ENCODE data around the gene DAP. TPM values are rescaled to one million over a fixed set of nuclear protein-coding genes. Genes with fewer than 3 reads are reported as not detected.

Gene DAP
- total and polyA plus RNA-seq, 2 of the 4 experiments (the other 2 are of a cell fraction), result 49.6 to 189 TPM

- dilution Hi-C loops (cut with HindIII; ENCODE audit: low sequenced_read_pairs, unreplicated experiment) (no loop called here), intact Hi-C loops (cut with micrococcal nuclease) (no loop called here), in situ Hi-C loops (cut with MboI; ENCODE audit: low sequenced_read_pairs) (no loop called here)
- POLR2A ChIA-PET (ENCODE audit: unreplicated experiment), result no interaction called here
- Histone ChIP-seq H4K91ac (ENCODE audit: insufficient read depth, low read depth, low read length) (no peak overlapping the region), H3K23ac (ENCODE audit: low read depth, low read length) (no peak overlapping the region), H3K14ac (replicated peaks; ENCODE audit: low read depth, low read length) (no peak overlapping the region), H3K79me1 (ENCODE audit: low read depth in 1 of 2, low read length in 2 of 2) (peaks cover 0 to 15% of the 10 kb centered on the region in 2 experiments; a peak in 2 of 4 replicates), H3K9me1 (ENCODE audit: insufficient read depth, low read length) (peaks cover 10% of the 10 kb centered on the region), H3K18ac (ENCODE audit: low read depth, low read length) (no peak overlapping the region), H3K27ac (ENCODE audit: insufficient read depth, low read length) (no peak overlapping the region), H3K56ac (ENCODE audit: extremely low read depth, insufficient read depth, low read length) (no peak overlapping the region), H2AK5ac (ENCODE audit: low read depth, low read length) (no peak overlapping the region), H2AFZ (replicated peaks; ENCODE audit: low read length, poor library complexity) (no peak overlapping the region), H3K4me2 (ENCODE audit: low read depth, low read length) (no peak overlapping the region), H2BK120ac (ENCODE audit: low read depth, low read length) (no peak overlapping the region), H4K8ac (ENCODE audit: low read depth in 2 of 2, low read length in 2 of 2) (no peak overlapping the region), H3K9ac (ENCODE audit: low read depth, low read length) (no peak overlapping the region), H3K9me3 (ENCODE audit: control insufficient read depth, insufficient read depth, low read length) (no peaks in the 10 kb centered on the region; the same call in 1 of the 2 replicates), H3K36me3 (ENCODE audit: control insufficient read depth, insufficient read depth, low read length) (peaks cover 49% of the 10 kb centered on the region; the same call in 1 of the 2 replicates), H3K4me1 (ENCODE audit: control insufficient read depth, insufficient read depth, low read length) (peaks cover 2% of the 10 kb centered on the region; the same call in 1 of the 2 replicates), H3K4me3 (ENCODE audit: insufficient read depth, low read depth, low read length) (no peak overlapping the region), H4K20me1 (ENCODE audit: insufficient read depth, low read length) (peaks cover 28% of the 10 kb centered on the region), H2BK5ac (ENCODE audit: low read depth, low read length, poor library complexity, severe bottlenecking) (no peak overlapping the region), H2AK9ac (replicated peaks; ENCODE audit: low read depth, low read length, poor library complexity) (no peak overlapping the region), H3K4ac (ENCODE audit: low read depth, low read length) (no peak overlapping the region), H4K5ac (ENCODE audit: low read depth, low read length) (no peak overlapping the region), H2BK15ac (ENCODE audit: low read depth, low read length) (no peak overlapping the region), H2BK20ac (ENCODE audit: low read depth, low read length) (no peak overlapping the region), H3K27me3 (ENCODE audit: control insufficient read depth, insufficient read depth, low read length) (no peaks in the 10 kb centered on the region)
- 85% methylated on average over 13 of the region's 29 CpGs; no CpG with 5 or more reads in 1 of the 2 experiments for WGBS, 2 experiments (ENCODE audit: extremely low coverage in 2 of 2, insufficient read length in 1 of 2)
- TF ChIP-seq MXI1 (IDR thresholded peaks at IDR 0.05; ENCODE audit: borderline replicate concordance, low read depth, low read length), result no peak
- no peak for TF ChIP-seq POLR2A (IDR thresholded peaks at IDR 0.05; ENCODE audit: low read depth, low read length)
- TF ChIP-seq RCOR1 (IDR thresholded peaks at IDR 0.05; ENCODE audit: insufficient replicate concordance, low read length), result no peak
- TF ChIP-seq, protein P1, sequence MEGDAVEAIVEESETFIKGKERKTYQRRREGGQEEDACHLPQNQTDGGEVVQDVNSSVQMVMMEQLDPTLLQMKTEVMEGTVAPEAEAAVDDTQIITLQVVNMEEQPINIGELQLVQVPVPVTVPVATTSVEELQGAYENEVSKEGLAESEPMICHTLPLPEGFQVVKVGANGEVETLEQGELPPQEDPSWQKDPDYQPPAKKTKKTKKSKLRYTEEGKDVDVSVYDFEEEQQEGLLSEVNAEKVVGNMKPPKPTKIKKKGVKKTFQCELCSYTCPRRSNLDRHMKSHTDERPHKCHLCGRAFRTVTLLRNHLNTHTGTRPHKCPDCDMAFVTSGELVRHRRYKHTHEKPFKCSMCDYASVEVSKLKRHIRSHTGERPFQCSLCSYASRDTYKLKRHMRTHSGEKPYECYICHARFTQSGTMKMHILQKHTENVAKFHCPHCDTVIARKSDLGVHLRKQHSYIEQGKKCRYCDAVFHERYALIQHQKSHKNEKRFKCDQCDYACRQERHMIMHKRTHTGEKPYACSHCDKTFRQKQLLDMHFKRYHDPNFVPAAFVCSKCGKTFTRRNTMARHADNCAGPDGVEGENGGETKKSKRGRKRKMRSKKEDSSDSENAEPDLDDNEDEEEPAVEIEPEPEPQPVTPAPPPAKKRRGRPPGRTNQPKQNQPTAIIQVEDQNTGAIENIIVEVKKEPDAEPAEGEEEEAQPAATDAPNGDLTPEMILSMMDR (conservative IDR thresholded peaks at IDR 0.05; ENCODE audit: low read depth, low read length), result no peak
- no peak for TF ChIP-seq MAFK (IDR thresholded peaks at IDR 0.05; ENCODE audit: low read depth, low read length)
- TF ChIP-seq RAD21 (IDR thresholded peaks at IDR 0.05; ENCODE audit: low read length), result no peak
- no peak for TF ChIP-seq RFX5 (IDR thresholded peaks at IDR 0.05; ENCODE audit: low read depth, low read length)
- no peak for TF ChIP-seq NFE2L2 (IDR thresholded peaks at IDR 0.05; ENCODE audit: low read depth, low read length)
- DNase-seq, result no peak
- no TSS peak for BruUV-seq (replicated peaks)
- no peak for ATAC-seq (ENCODE audit: low read depth)
- CTCF ChIA-PET, result no interaction called here
These were observed 105.7 kb downstream of the DAP start for GRCh38 chr5:10655161-10655971.
